ENCODE results near the gene KNL1. TPM values are rescaled to one million over a fixed set of nuclear protein-coding genes. Genes with fewer than 3 reads are reported as not detected.

The KNL1 gene
- total and polyA plus RNA-seq, 2 of the 8 experiments (the other 6 are each of a cell fraction or from before 2014, with no cell fraction given) = 4.4 to 22.5 TPM

DNA sequence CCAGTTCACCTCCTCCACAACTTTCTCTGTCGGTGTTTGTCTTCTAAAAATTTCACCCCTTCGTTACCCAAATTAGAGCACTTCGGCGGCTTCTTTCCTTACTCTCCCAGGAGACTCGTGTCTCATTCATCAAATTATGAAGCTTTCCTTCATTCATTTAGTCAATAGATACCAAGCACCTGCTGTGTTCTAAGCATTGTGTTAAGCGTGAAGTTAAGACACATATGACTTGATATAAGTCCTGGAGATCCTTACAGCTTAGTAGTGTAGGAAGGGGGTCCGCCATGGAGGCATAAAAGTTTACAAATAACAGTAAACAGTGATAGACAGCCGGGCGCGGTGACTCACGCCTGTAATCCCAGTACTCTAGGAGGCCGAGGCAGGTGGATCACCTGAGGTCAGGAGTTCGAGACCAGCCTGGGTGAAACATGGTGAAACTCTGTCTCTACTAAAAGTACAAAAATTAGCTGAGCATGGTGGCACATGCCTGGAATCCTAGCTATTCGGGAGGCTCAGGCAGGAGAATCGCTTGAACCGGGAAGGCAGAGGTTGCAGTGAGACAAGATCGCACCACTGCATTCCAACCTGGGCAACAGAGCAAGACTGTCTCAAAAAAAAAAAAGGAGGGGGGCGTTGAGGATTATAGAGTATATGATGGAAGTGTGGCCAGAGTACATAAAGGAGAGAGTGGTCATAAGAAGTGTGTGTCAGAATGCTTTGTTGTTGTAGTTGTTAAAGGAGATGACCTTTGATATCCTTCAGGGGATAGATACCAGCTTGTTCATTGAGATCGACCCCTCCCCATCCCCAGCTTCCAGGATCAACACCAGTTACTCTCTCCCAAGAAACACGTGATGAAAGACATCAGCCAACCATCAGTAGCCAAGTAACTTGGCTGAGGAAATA, 28.5 kb upstream of the KNL1 start (continued):
- TF ChIP-seq, protein P1, sequence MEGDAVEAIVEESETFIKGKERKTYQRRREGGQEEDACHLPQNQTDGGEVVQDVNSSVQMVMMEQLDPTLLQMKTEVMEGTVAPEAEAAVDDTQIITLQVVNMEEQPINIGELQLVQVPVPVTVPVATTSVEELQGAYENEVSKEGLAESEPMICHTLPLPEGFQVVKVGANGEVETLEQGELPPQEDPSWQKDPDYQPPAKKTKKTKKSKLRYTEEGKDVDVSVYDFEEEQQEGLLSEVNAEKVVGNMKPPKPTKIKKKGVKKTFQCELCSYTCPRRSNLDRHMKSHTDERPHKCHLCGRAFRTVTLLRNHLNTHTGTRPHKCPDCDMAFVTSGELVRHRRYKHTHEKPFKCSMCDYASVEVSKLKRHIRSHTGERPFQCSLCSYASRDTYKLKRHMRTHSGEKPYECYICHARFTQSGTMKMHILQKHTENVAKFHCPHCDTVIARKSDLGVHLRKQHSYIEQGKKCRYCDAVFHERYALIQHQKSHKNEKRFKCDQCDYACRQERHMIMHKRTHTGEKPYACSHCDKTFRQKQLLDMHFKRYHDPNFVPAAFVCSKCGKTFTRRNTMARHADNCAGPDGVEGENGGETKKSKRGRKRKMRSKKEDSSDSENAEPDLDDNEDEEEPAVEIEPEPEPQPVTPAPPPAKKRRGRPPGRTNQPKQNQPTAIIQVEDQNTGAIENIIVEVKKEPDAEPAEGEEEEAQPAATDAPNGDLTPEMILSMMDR (IDR thresholded peaks at IDR 0.05; ENCODE audit: control extremely low read depth in 1 of 3, insufficient read depth in 1 of 3, low read depth in 1 of 3, low read length in 3 of 3) = no peak
- TF ChIP-seq SIN3A (conservative IDR thresholded peaks at IDR 0.05 in 1 of 2, IDR thresholded peaks at IDR 0.05 in 1 of 2; ENCODE audit: low read depth in 1 of 2, low read length in 2 of 2) (no peak), BRCA1 (IDR thresholded peaks at IDR 0.05; ENCODE audit: low read depth, low read length) (no peak), GABPA (IDR thresholded peaks at IDR 0.05; ENCODE audit: borderline replicate concordance, insufficient read depth, low read length) (no peak), SIRT6 (IDR thresholded peaks at IDR 0.05; ENCODE audit: low read length) (no peak)

All from H1 (cell line).